HG03025 (cell line): ENCODE data around the gene NDUFA7.
"Not testable (repeated sequence)": the region's sequence is repeated elsewhere in the genome, so short reads cannot be mapped to it uniquely, and the experiment has no call there.

Experiments
- ATAC-seq: cut with Tn5 transposase; IDR thresholded peaks from one replicate; pipeline ENCODE4 v1.9.1; 2021; ENCODE audit warnings: mild to moderate bottlenecking, moderate library complexity; ENCODE audit not compliant: unreplicated experiment, low FRiP score

NDUFA7 gene

DNA sequence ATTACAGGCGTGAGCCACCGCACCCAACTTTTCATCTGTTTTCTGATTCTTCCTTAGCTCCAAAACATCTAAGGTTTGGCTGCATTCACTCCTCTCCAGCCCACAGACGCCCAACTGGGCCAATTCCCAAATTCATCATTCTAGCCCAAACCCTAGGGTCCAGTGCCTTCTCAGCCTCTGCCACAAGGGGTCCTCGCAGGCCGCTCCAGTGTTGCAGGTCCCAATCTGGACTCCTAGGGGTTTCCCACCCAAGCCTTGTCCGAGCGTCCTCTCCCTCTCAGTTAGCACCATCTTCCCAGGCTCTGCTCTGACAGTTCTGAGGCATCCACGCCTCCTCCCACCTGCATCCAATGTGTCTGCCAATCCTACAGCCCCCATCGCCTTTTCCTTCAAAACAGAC is 29.8 kb downstream of the NDUFA7 start:
- not testable (repeated sequence) for ATAC-seq

DNA sequence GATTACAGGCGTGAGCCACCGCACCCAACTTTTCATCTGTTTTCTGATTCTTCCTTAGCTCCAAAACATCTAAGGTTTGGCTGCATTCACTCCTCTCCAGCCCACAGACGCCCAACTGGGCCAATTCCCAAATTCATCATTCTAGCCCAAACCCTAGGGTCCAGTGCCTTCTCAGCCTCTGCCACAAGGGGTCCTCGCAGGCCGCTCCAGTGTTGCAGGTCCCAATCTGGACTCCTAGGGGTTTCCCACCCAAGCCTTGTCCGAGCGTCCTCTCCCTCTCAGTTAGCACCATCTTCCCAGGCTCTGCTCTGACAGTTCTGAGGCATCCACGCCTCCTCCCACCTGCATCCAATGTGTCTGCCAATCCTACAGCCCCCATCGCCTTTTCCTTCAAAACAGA is 44.7 kb downstream of the NDUFA7 start:
- ATAC-seq = not testable (repeated sequence)

DNA sequence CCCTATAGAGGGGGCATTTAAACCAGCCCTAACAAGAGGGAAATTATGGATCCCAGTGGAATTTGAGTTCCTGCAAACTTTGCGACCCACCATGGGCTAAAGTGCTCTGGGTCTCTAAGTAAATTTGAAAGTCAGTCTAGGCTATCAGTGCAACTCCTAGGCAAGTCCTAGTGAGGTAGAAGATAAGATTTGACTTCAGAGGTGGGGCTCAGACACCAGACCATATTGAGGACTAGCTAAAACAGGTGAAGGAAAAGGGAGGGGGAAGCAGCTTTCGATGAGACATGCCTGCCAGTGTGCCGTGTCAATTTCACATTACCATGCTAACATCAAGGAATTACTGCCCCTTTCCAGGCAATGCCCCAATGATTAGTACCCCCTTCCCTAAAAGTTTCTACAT is 51.5 kb downstream of the NDUFA7 start:
- no peak for ATAC-seq

DNA sequence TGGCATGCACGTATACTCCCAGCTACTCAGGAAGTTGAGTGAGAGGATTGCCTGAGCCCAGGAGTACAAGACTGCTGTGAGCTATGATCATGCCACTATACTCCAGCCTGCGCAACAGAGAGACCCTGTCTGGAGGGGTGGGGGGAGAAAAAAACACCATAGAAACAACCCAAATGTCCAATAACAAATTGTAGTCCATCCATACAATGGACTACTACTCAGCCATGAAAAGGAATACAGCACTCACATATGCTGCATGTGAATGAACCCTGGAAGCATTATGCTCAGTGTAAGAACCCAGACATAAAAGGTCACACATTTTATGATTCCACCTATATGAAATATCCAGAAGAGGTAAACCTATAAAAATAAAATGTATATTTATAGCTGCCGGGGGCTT is 55.3 kb downstream of the NDUFA7 start:
- ATAC-seq = no peak

DNA sequence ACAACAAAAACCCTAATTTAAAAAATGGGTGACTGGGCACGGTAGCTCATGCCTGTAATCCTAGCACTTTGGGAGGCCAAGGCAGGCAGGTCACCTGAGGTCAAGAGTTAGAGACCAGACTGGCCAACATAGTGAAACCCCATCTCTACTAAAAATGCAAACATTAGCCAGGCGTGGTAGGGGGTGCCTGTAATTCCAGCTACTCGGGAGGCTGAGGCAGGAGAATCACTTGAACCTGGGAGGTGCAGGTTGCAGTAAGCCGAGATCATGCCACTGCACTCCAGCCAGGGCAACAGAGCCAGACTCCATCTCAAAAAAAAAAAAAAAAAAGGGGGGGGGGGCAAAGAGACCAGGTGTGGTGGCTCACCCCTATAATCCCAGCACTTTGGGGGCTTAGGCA is 56.9 kb downstream of the NDUFA7 start:
- not testable (repeated sequence) for ATAC-seq

DNA sequence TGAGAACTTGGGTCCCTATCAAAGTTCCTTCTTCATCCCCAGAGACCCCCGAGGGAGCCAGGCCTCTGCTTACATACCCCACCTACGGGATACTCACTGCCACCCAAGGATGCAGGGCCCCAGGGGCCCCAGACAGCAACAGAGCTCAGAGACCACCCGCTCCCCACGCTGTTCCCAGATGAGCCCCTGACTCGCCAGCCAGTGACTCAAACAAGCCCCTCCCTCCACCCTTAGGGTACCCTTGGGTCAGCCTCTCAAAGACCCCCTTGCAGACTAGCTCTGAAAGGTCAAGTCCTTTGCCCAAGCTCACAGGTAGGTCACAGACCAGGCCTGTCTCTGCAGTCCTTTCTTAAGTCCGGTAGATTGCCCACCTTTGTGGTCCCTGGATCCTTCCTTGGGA is 58.7 kb downstream of the NDUFA7 start:
- no peak for ATAC-seq

DNA sequence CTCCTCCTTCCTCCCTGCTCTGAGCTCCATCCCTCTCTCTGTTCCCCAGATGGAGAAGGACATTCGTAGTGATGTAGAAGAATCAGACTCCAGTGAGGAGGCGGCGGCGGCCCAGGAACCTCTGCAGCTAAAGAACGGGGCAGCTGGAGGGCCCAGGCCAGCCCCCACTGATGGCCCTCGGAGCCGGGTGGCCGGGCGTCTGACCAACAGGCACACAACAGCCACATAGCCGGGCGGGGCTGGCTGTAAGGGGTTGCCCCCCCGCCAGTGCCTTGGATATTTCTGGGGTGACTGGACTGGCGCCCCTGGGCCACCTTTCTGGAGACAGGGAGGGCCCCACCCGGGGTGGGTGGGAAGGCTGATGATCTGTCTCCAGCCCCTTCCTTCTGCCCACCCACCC is 59.3 kb downstream of the NDUFA7 start:
- ATAC-seq = no peak

DNA sequence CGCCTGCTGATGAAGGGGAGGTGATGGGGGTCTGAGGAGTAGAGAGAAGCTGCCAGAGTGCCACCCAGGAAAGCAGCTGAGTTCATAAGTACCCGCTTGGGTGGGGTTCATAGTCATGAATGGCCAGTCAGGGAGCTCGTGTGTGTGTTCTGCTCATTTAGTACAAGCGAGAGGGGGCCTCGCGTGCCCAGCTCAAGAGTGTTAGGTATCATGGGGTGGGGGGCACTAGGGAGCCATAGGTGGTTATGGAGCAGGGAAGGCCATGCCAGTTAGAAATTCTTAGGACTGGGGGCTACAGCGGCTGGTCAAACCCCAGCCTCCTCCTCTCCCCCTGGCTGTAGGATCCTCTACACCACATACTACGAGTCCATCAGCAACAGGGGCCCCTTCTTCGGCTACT is 59.8 kb downstream of the NDUFA7 start:
- ATAC-seq = no peak
